ENCODE results near the gene PITX1.

The PITX1 gene

GRCh38 chr5:135047347-135047695 lies 13.3 kb upstream of the PITX1 start:
- TF ChIP-seq POU2F2 (IDR thresholded peaks at IDR 0.05; ENCODE audit: low read depth, low read length) (no peak), SPI1 (IDR thresholded peaks at IDR 0.05; ENCODE audit: low read depth, low read length) (no peak), TAF1 (IDR thresholded peaks at IDR 0.05; ENCODE audit: low read depth, low read length) (no peak), POLR2AphosphoS5 (IDR thresholded peaks at IDR 0.05; ENCODE audit: low read depth, low read length) (no peak), POLR2A (IDR thresholded peaks at IDR 0.05; ENCODE audit: low read depth, low read length) (no peak), PAX5 (IDR thresholded peaks at IDR 0.05; ENCODE audit: insufficient read depth, low read length, severe bottlenecking) (no peak)
- DNase-seq (ENCODE audit: insufficient read length, low spot score), result no peak
- no peak for FAIRE-seq

DNA sequence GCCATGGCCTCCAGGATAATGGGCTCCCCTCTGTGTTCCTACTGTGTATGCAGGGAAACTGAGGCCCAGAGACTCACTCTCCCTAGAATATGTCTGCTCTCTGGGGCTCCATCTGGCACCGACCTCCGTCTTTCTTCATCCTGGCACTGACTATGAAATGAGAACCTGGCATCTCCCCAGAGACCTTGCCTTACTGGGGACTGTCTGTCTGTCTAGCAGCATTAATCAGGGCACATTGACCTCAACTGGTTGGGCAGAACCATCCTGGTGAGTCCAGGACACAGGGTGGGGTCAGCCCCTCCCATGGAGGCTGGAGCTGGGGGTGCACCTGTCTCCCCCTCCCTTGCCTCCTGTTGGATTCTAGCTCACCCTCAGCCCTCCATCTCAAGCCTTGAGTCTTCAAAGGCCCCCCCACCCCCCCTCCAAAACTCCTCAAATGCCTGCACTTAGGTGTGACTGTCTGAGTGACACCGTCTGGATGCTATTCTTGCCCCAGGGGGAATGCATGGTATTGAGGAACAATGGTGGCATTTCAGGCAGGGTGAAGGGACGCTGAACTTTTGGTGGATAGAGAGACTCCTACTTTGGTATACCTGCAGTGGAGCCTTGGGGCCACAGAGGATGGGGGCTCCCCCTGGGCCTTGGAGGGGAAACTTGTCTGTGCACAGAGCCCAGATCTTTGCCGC lies 12.8 kb upstream of the PITX1 start:
- DNase-seq (ENCODE audit: insufficient read length, low spot score), result no peak
- TF ChIP-seq POLR2AphosphoS5 (IDR thresholded peaks at IDR 0.05; ENCODE audit: low read depth, low read length) (no peak), TAF1 (IDR thresholded peaks at IDR 0.05; ENCODE audit: low read depth, low read length) (no peak), SPI1 (IDR thresholded peaks at IDR 0.05; ENCODE audit: low read depth, low read length) (no peak), POLR2A (IDR thresholded peaks at IDR 0.05; ENCODE audit: low read depth, low read length) (no peak), POU2F2 (IDR thresholded peaks at IDR 0.05; ENCODE audit: low read depth, low read length) (no peak), PAX5 (IDR thresholded peaks at IDR 0.05; ENCODE audit: insufficient read depth, low read length, severe bottlenecking) (no peak)
- FAIRE-seq, result no peak

- FAIRE-seq (no peak), DNase-seq (ENCODE audit: insufficient read length, low spot score) (no peak)
- TF ChIP-seq SPI1 (IDR thresholded peaks at IDR 0.05; ENCODE audit: low read depth, low read length) (no peak), PAX5 (IDR thresholded peaks at IDR 0.05; ENCODE audit: insufficient read depth, low read length, severe bottlenecking) (no peak), POU2F2 (IDR thresholded peaks at IDR 0.05; ENCODE audit: low read depth, low read length) (no peak), TAF1 (IDR thresholded peaks at IDR 0.05; ENCODE audit: low read depth, low read length) (no peak), POLR2AphosphoS5 (IDR thresholded peaks at IDR 0.05; ENCODE audit: low read depth, low read length) (no peak), POLR2A (IDR thresholded peaks at IDR 0.05; ENCODE audit: low read depth, low read length) (no peak)
These were observed 11.5 kb upstream of the PITX1 start for GRCh38 chr5:135045488-135045887.

DNA sequence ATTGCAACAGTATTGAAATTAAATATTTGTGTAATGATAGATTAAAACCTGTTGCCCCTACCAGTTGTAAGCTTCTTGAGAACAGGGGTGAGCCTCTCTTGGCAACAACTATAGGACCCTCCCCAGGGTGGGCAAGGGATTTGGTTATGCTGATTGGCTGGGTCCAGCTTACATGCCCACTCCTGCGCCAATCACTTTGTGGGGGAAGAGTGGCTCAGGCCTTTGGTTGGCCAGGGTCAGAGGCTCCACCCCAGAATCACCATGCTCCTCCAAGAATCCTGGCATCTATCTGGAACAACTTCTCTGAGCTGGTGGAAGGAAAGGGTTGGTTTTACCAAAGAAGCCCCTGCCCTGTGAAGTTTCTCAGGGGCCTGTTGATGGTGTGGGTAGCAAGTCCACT lies 8.6 kb upstream of the PITX1 start:
- DNase-seq (ENCODE audit: insufficient read length, low spot score) (no peak), FAIRE-seq (no peak)
- no peak for TF ChIP-seq POLR2A (IDR thresholded peaks at IDR 0.05; ENCODE audit: low read depth, low read length)
- no peak for TF ChIP-seq TAF1 (IDR thresholded peaks at IDR 0.05; ENCODE audit: low read depth, low read length)
- no peak for TF ChIP-seq POU2F2 (IDR thresholded peaks at IDR 0.05; ENCODE audit: low read depth, low read length)

GRCh38 chr5:135041726-135042125 lies 7.7 kb upstream of the PITX1 start:
- no peak for TF ChIP-seq POU2F2 (IDR thresholded peaks at IDR 0.05; ENCODE audit: low read depth, low read length)
- TF ChIP-seq POLR2A (IDR thresholded peaks at IDR 0.05; ENCODE audit: low read depth, low read length), result no peak
- no peak for TF ChIP-seq SPI1 (IDR thresholded peaks at IDR 0.05; ENCODE audit: low read depth, low read length)
- no peak for TF ChIP-seq POLR2AphosphoS5 (IDR thresholded peaks at IDR 0.05; ENCODE audit: low read depth, low read length)
- TF ChIP-seq TAF1 (IDR thresholded peaks at IDR 0.05; ENCODE audit: low read depth, low read length), result no peak
- no peak for TF ChIP-seq PAX5 (IDR thresholded peaks at IDR 0.05; ENCODE audit: insufficient read depth, low read length, severe bottlenecking)
- FAIRE-seq (no peak), DNase-seq (ENCODE audit: insufficient read length, low spot score) (no peak)

- FAIRE-seq, result no peak
These were observed 7.1 kb upstream of the PITX1 start for GRCh38 chr5:135041145-135041587.

GRCh38 chr5:135040333-135041144 lies 6.5 kb upstream of the PITX1 start:
- DNase-seq (ENCODE audit: insufficient read length, low spot score) (no peak), FAIRE-seq (no peak)
- no peak for TF ChIP-seq POLR2AphosphoS5 (IDR thresholded peaks at IDR 0.05; ENCODE audit: low read depth, low read length)
- no peak for TF ChIP-seq SPI1 (IDR thresholded peaks at IDR 0.05; ENCODE audit: low read depth, low read length)
- no peak for TF ChIP-seq POU2F2 (IDR thresholded peaks at IDR 0.05; ENCODE audit: low read depth, low read length)
- no peak for TF ChIP-seq PAX5 (IDR thresholded peaks at IDR 0.05; ENCODE audit: insufficient read depth, low read length, severe bottlenecking)
- no peak for TF ChIP-seq TAF1 (IDR thresholded peaks at IDR 0.05; ENCODE audit: low read depth, low read length)
- no peak for TF ChIP-seq POLR2A (IDR thresholded peaks at IDR 0.05; ENCODE audit: low read depth, low read length)

More at GRCh38 chr5:135041145-135041587, 7.1 kb upstream of the PITX1 start:
- no peak for TF ChIP-seq PAX5 (IDR thresholded peaks at IDR 0.05; ENCODE audit: insufficient read depth, low read length, severe bottlenecking)
- no peak for DNase-seq (ENCODE audit: insufficient read length, low spot score)

- TF ChIP-seq POLR2A (IDR thresholded peaks at IDR 0.05; ENCODE audit: low read depth, low read length) (no peak), SPI1 (IDR thresholded peaks at IDR 0.05; ENCODE audit: low read depth, low read length) (no peak), TAF1 (IDR thresholded peaks at IDR 0.05; ENCODE audit: low read depth, low read length) (no peak), PAX5 (IDR thresholded peaks at IDR 0.05; ENCODE audit: insufficient read depth, low read length, severe bottlenecking) (no peak), POU2F2 (IDR thresholded peaks at IDR 0.05; ENCODE audit: low read depth, low read length) (no peak), POLR2AphosphoS5 (IDR thresholded peaks at IDR 0.05; ENCODE audit: low read depth, low read length) (no peak)
- DNase-seq (ENCODE audit: insufficient read length, low spot score) (no peak), FAIRE-seq (no peak)
These were observed 6.0 kb upstream of the PITX1 start for GRCh38 chr5:135040034-135040332.

DNA sequence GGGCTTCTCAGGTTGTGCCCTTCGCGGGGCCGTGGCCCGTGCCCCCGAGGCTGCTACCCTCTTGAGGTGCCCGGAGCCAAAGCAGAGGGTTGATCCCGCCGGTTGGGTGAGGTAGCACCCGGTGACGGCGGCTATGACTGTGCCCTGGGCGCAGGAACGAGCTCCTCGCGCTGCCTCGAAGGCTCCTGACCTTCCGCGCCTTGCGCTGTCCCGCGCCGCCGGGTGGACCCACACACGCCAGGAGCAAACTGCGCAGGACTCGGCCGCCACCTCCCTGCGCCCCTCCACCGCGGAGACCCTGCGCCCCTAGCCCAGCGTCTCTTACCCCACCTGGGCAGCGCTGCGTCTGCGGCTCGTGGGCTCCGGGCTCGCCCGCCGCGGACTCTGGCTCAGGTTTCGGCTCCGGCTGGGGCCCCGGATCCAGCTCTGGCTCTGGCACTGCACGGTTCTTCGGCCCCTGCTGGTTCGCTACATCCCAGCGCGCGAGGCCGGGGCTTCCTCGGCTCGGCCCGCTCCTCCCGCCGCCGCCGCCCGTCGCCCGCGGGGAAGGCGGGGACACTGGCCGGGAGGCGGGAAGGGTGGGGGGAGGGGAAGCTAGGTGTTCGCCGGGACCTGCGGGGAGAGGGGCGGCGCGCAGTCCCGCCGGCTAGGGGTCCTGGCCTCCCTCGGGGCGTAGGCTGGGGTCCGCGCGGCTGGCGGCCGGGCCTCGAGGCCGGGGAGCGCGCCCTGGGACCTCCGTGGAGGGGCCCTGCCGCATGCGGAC lies 5.4 kb upstream of the PITX1 start:
- TF ChIP-seq POLR2AphosphoS5 (IDR thresholded peaks at IDR 0.05; ENCODE audit: low read depth, low read length) (no peak), POLR2A (IDR thresholded peaks at IDR 0.05; ENCODE audit: low read depth, low read length) (no peak), POU2F2 (IDR thresholded peaks at IDR 0.05; ENCODE audit: low read depth, low read length) (no peak), TAF1 (IDR thresholded peaks at IDR 0.05; ENCODE audit: low read depth, low read length) (no peak), SPI1 (IDR thresholded peaks at IDR 0.05; ENCODE audit: low read depth, low read length) (no peak), PAX5 (IDR thresholded peaks at IDR 0.05; ENCODE audit: insufficient read depth, low read length, severe bottlenecking) (no peak)
- FAIRE-seq (no peak), DNase-seq (ENCODE audit: insufficient read length, low spot score) (no peak)

Data from GM12891 (cell line).